IMR-90 (cell line): ENCODE data around the gene TPM2. TPM values are rescaled to one million over a fixed set of nuclear protein-coding genes. Genes with fewer than 3 reads are reported as not detected.

Experiments used
- ATAC-seq: fragments of 200-7000 bp; cut with Tn5 transposase; 2 replicates; pipeline ENCODE4 v1.9.1; 2020; ENCODE audit warnings: low read depth, mild to moderate bottlenecking, moderate library complexity
- BruUV-seq: library from RNA; stranded (reverse); fragments of 400-500 nt; replicated peaks from 2 replicates; lab custom pipeline; 2021; lab: Mats Ljungman, UMichigan
- CTCF ChIA-PET: fragments of 300-600 bp; formaldehyde crosslinking; extraction: SDS; loops from one replicate; lab custom pipeline; 2021; ENCODE audit warnings: antibody characterized with exemption; lab: Yijun Ruan, JAX
- POLR2A ChIA-PET: fragments of 300-600 bp; sonication (Branson Sonifier 250); formaldehyde crosslinking; loops from one replicate; lab custom pipeline; 2022; ENCODE audit warnings: antibody characterized with exemption; ENCODE audit not compliant: unreplicated experiment; lab: Charles Lee
- DNase-seq: peaks from one replicate; pipeline ENCODE4 v3.0.0; 2013
- H2AFZ ChIP-seq: replicated peaks from 2 replicates; pipeline ENCODE3; 2013; ENCODE audit warnings: low read length, mild to moderate bottlenecking; ENCODE audit not compliant: poor library complexity
- H2AK5ac ChIP-seq: 2 replicates; pipeline ENCODE4 v1.6.1; 2013; ENCODE audit warnings: low read depth, low read length, inconsistent platforms
- H2AK9ac ChIP-seq: replicated peaks from 2 replicates; pipeline ENCODE3; 2013; ENCODE audit warnings: mild to moderate bottlenecking, low read depth, low read length, moderate library complexity; ENCODE audit not compliant: poor library complexity
- H2BK120ac ChIP-seq: 2 replicates; pipeline ENCODE4 v1.6.1; 2013; ENCODE audit warnings: low read depth, low read length, inconsistent platforms
- H2BK15ac ChIP-seq: 3 replicates; pipeline ENCODE4 v1.6.1; 2013; ENCODE audit warnings: low read depth, low read length, inconsistent platforms
- H2BK20ac ChIP-seq: 2 replicates; pipeline ENCODE4 v1.6.1; 2013; ENCODE audit warnings: low read depth, mild to moderate bottlenecking, inconsistent platforms, low read length, moderate library complexity
- H2BK5ac ChIP-seq: 2 replicates; pipeline ENCODE4 v1.6.1; 2013; ENCODE audit warnings: mild to moderate bottlenecking, low read depth, low read length, inconsistent platforms; ENCODE audit not compliant: poor library complexity, severe bottlenecking
- H3K14ac ChIP-seq: replicated peaks from 2 replicates; pipeline ENCODE4 v1.6.1; 2013; ENCODE audit warnings: low read depth, low read length, inconsistent platforms
- H3K18ac ChIP-seq: 2 replicates; pipeline ENCODE4 v1.6.1; 2013; ENCODE audit warnings: low read depth, low read length, control low read depth
- H3K23ac ChIP-seq: 2 replicates; pipeline ENCODE4 v1.6.1; 2013; ENCODE audit warnings: low read depth, low read length, inconsistent platforms
- H3K27ac ChIP-seq: 2 replicates; pipeline ENCODE4 v1.5.1; 2013; ENCODE audit warnings: mild to moderate bottlenecking, control low read depth, low read length; ENCODE audit not compliant: insufficient read depth
- H3K27me3 ChIP-seq: 2 replicates; pipeline ENCODE4 v1.6.1; 2013; ENCODE audit warnings: low read length; ENCODE audit not compliant: control insufficient read depth, insufficient read depth
- H3K36me3 ChIP-seq: 2 replicates; pipeline ENCODE4 v1.6.1; 2013; ENCODE audit warnings: low read length, mixed read lengths; ENCODE audit not compliant: control insufficient read depth, insufficient read depth
- H3K4ac ChIP-seq: 2 replicates; pipeline ENCODE4 v1.6.1; 2013; ENCODE audit warnings: low read depth, low read length, inconsistent platforms
- H3K4me1 ChIP-seq: 2 replicates; pipeline ENCODE4 v1.6.1; 2013; ENCODE audit warnings: low read length, mixed read lengths; ENCODE audit not compliant: control insufficient read depth, insufficient read depth
- H3K4me2 ChIP-seq: 2 replicates; pipeline ENCODE4 v1.6.1; 2013; ENCODE audit warnings: low read depth, mild to moderate bottlenecking, control low read depth, low read length, moderate library complexity
- H3K4me3 ChIP-seq: 2 replicates; pipeline ENCODE4 v1.5.1; 2013; ENCODE audit warnings: low read depth, mild to moderate bottlenecking, control low read depth, low read length, moderate library complexity; ENCODE audit not compliant: insufficient read depth
- H3K56ac ChIP-seq: 2 replicates; pipeline ENCODE4 v1.6.1; 2013; ENCODE audit warnings: low read length, inconsistent platforms; ENCODE audit not compliant: insufficient read depth; ENCODE audit errors: extremely low read depth
- H3K79me1 ChIP-seq, 2 experiments: 2 replicates each; pipeline ENCODE4 v1.6.1; 2013; ENCODE audit warnings: low read length in 2 of 2, inconsistent platforms in 1 of 2, low read depth in 1 of 2
- H3K9ac ChIP-seq: 2 replicates; pipeline ENCODE4 v1.6.1; 2013; ENCODE audit warnings: low read depth, low read length, control low read depth
- H3K9me1 ChIP-seq: 2 replicates; pipeline ENCODE4 v1.6.1; 2013; ENCODE audit warnings: low read length, inconsistent platforms; ENCODE audit not compliant: insufficient read depth
- H3K9me3 ChIP-seq: 2 replicates; pipeline ENCODE4 v1.6.1; 2013; ENCODE audit warnings: low read length; ENCODE audit not compliant: control insufficient read depth, insufficient read depth
- H4K20me1 ChIP-seq: 2 replicates; pipeline ENCODE4 v1.6.1; 2013; ENCODE audit warnings: low read length, inconsistent platforms; ENCODE audit not compliant: insufficient read depth
- H4K5ac ChIP-seq: 2 replicates; pipeline ENCODE4 v1.6.1; 2013; ENCODE audit warnings: mild to moderate bottlenecking, low read depth, low read length, control low read depth
- H4K8ac ChIP-seq, 2 experiments: 2 replicates each; pipeline ENCODE4 v1.6.1; 2013; ENCODE audit warnings: low read depth in 2 of 2, low read length in 2 of 2, control low read depth in 1 of 2, inconsistent platforms in 1 of 2
- H4K91ac ChIP-seq: 2 replicates; pipeline ENCODE4 v1.6.1; 2013; ENCODE audit warnings: low read depth, low read length, inconsistent platforms; ENCODE audit not compliant: insufficient read depth
- BHLHE40 ChIP-seq: fragments of 150-350 bp; IDR thresholded peaks from 2 replicates; pipeline ENCODE4 v1.6.1; 2016; ENCODE audit warnings: mild to moderate bottlenecking, low read depth, low read length
- CEBPB ChIP-seq: IDR thresholded peaks from 2 replicates; pipeline ENCODE4 v1.6.1; 2012; ENCODE audit warnings: low read depth, low read length, improper control_type of control experiment
- CHD1 ChIP-seq: IDR thresholded peaks from 2 replicates; pipeline ENCODE4 v1.6.1; 2012; ENCODE audit warnings: low read depth, low read length, improper control_type of control experiment
- ELK1 ChIP-seq: fragments of 150-350 bp; IDR thresholded peaks from 2 replicates; pipeline ENCODE4 v1.6.1; 2016; ENCODE audit warnings: low read depth, mild to moderate bottlenecking, low read length, moderate library complexity, borderline replicate concordance
- FOS ChIP-seq: fragments of 150-350 bp; IDR thresholded peaks from 2 replicates; pipeline ENCODE4 v1.6.1; 2016; ENCODE audit warnings: low read depth, low read length
- MAZ ChIP-seq: IDR thresholded peaks from 2 replicates; pipeline ENCODE4 v1.6.1; 2012; ENCODE audit warnings: low read depth, mild to moderate bottlenecking, low read length, improper control_type of control experiment, moderate library complexity, borderline replicate concordance
- MXI1 ChIP-seq: IDR thresholded peaks from 2 replicates; pipeline ENCODE4 v1.6.1; 2012; ENCODE audit warnings: low read depth, mild to moderate bottlenecking, low read length, moderate library complexity, borderline replicate concordance
- NFE2L2 ChIP-seq: fragments of 150-350 bp; IDR thresholded peaks from 2 replicates; pipeline ENCODE4 v1.6.1; 2016; ENCODE audit warnings: low read depth, mild to moderate bottlenecking, low read length
- RAD21 ChIP-seq: IDR thresholded peaks from 2 replicates; pipeline ENCODE4 v1.6.1; 2012; ENCODE audit warnings: low read length, improper control_type of control experiment
- RCOR1 ChIP-seq: IDR thresholded peaks from 2 replicates; pipeline ENCODE4 v1.6.1; 2012; ENCODE audit warnings: mild to moderate bottlenecking, low read length, improper control_type of control experiment; ENCODE audit not compliant: insufficient replicate concordance
- RFX5 ChIP-seq: IDR thresholded peaks from 2 replicates; pipeline ENCODE4 v1.8.0; 2012; ENCODE audit warnings: low read depth, mild to moderate bottlenecking, low read length, moderate library complexity
- USF2 ChIP-seq: fragments of 150-350 bp; IDR thresholded peaks from 2 replicates; pipeline ENCODE4 v1.6.1; 2017; ENCODE audit warnings: mild to moderate bottlenecking, antibody characterized with exemption, low read length, low read depth
- WGBS, 2 experiments: methylation state at CpG; one replicate each; pipeline versions ENCODE4 v1.1.5 to v1.1.7; 2013; ENCODE audit warnings: missing lambda C conversion rate in 2 of 2; ENCODE audit not compliant: insufficient read length in 1 of 2; ENCODE audit errors: extremely low coverage in 2 of 2; 5-methylcytosine and 5-hydroxymethylcytosine counted together
- dilution Hi-C: fragments of 300-500 bp; cut with HindIII; formaldehyde crosslinking; loops from one replicate; pipeline ENCODE4 v1.14.3; 2018; ENCODE audit warnings: low sequenced_read_pairs; ENCODE audit not compliant: unreplicated experiment
- in situ Hi-C: fragments of 300-500 bp; cut with MboI; formaldehyde crosslinking; loops from 3 replicates; pipeline ENCODE4 v1.14.3; 2019; ENCODE audit warnings: low sequenced_read_pairs, inconsistent platforms, mixed read lengths
- intact Hi-C: fragments of 100-400 bp; cut with micrococcal nuclease; formaldehyde crosslinking; loops from 2 replicates; pipeline ENCODE4 v1.10.0; 2022
- polyA plus RNA-seq, 3 experiments: library from polyadenylated mRNA; depleted of rRNA; stranded (reverse); fragments of >200 nt; gene quantifications; 2 replicates each; pipeline ENCODE4 v1.2.3, GENCODE V29; 2012; ENCODE audit warnings: low replicate concordance in 1 of 3
- total RNA-seq: library from RNA; depleted of rRNA; stranded (reverse); fragments of >200 nt; gene quantifications from 2 replicates; pipeline ENCODE4 v1.2.3, GENCODE V29; 2012

Gene TPM2
- total and polyA plus RNA-seq, 2 of the 4 experiments (the other 2 are of a cell fraction), result 960 to 2,500 TPM

GRCh38 chr9:35662437-35662836 is 27.3 kb downstream of the TPM2 start:
- no peak overlapping the region for H3K56ac ChIP-seq
- ATAC-seq, result no peak
- no peak overlapping the region for H3K4me3 ChIP-seq
- H3K9ac ChIP-seq, result no peak overlapping the region
- H2AK5ac ChIP-seq, result peak overlapping the region; percentile 54; the same call in 1 of the 2 replicates
- no peak overlapping the region for H2BK5ac ChIP-seq
- WGBS, 2 experiments, result 80% methylated on average over 1 of the region's 7 CpGs; no CpG with 5 or more reads in 1 of the 2 experiments
- no peak overlapping the region for H3K23ac ChIP-seq
- no peak overlapping the region; a peak in 1 of 4 replicates for H4K8ac ChIP-seq
- H3K36me3 ChIP-seq, result peaks cover 11% of the 10 kb centered on the region
- H3K9me1 ChIP-seq, result peaks cover 15% of the 10 kb centered on the region
- H3K4me2 ChIP-seq, result no peak overlapping the region
- intact Hi-C loops (no loop called here), dilution Hi-C loops (no loop called here), in situ Hi-C loops (no loop called here)
- no peak overlapping the region for H3K4ac ChIP-seq
- no peaks in the 10 kb centered on the region for H3K9me3 ChIP-seq
- H4K5ac ChIP-seq, result no peak overlapping the region
- H3K18ac ChIP-seq, result no peak overlapping the region
- no peak for TF ChIP-seq BHLHE40
- no peak for TF ChIP-seq NFE2L2
- TF ChIP-seq CHD1, result no peak
- no peak for TF ChIP-seq USF2
- TF ChIP-seq RAD21, result no peak
- TF ChIP-seq CEBPB, result no peak
- TF ChIP-seq RCOR1, result no peak
- no peak for TF ChIP-seq RFX5
- TF ChIP-seq ELK1, result no peak
- TF ChIP-seq FOS, result no peak
- no peak for TF ChIP-seq MAZ
- no peak for TF ChIP-seq MXI1
- H4K91ac ChIP-seq, result no peak overlapping the region
- ChIA-PET POLR2A (no interaction called here), CTCF (no interaction called here)
- H3K14ac ChIP-seq, result no peak overlapping the region
- no peak for DNase-seq
- no peak overlapping the region for H2AK9ac ChIP-seq
- H3K79me1 ChIP-seq, result peaks cover 30 to 65% of the 10 kb centered on the region in 2 experiments; a peak in 3 of 4 replicates
- H4K20me1 ChIP-seq, result peaks cover 3% of the 10 kb centered on the region; the same call in 1 of the 2 replicates
- no peak overlapping the region for H2AFZ ChIP-seq
- no peak overlapping the region for H3K27ac ChIP-seq
- H2BK20ac ChIP-seq, result no peak overlapping the region
- no peak overlapping the region for H2BK120ac ChIP-seq
- BruUV-seq, result no TSS peak
- H3K4me1 ChIP-seq, result peaks cover 15% of the 10 kb centered on the region
- H2BK15ac ChIP-seq, result no peak overlapping the region
- no peaks in the 10 kb centered on the region for H3K27me3 ChIP-seq
